ENCODE results near the gene PUM2. TPM values are rescaled to one million over a fixed set of nuclear protein-coding genes. Genes with fewer than 3 reads are reported as not detected.

Gene PUM2
- total and polyA plus RNA-seq, 2 of the 8 experiments (the other 6 are each of a cell fraction or from before 2014, with no cell fraction given) = 46.6 to 114 TPM

DNA sequence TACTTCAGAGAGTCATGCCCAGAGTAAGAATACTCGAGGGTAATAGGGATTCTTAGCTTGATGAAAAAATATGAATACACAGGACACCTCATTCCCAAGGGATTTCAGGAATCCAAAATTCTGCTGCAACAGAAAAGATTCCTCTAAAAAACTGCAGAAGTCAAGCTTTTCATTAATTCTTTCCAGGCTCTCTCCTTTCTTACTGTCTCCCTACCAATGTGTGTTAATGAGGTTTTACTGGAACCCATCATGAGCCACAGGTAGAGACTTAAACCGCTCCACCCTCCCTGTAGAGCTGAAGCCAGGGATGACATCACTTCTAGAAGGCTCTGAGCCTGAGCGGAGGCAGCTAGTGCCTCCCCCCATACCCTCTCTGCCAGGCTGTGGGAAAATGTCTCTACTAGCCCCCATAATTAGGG lies 129.1 kb downstream of the PUM2 start:
- peaks cover 10 to 66% of the 10 kb centered on the region in 2 experiments for H3K79me2 ChIP-seq (ENCODE audit: control insufficient read depth in 1 of 2, insufficient read depth in 2 of 2, low read length in 2 of 2)
- no peak overlapping the region; a peak in 1 of 8 replicates for H3K4me3 ChIP-seq (ENCODE audit: extremely low read depth in 1 of 4, insufficient read depth in 2 of 4, low read depth in 3 of 4, low read length in 4 of 4)
- ChIA-PET POLR2A (ENCODE audit: partially characterized antibody) (interaction anchor here (0.6 to 1.3 kb wide), 3 partner anchors 25 to 115 kb away, joined by 3 read pairs; no protein-coding TSS in a partner anchor), CTCF (ENCODE audit: partially characterized antibody) (interaction anchor here (0.7 to 5.8 kb wide), 15 partner anchors 9 to 203 kb away, joined by 3 to 36 read pairs (median 4); no protein-coding TSS in a partner anchor)
- H3K4ac ChIP-seq (replicated peaks; ENCODE audit: insufficient read length, low read depth, low read length) = no peak overlapping the region
- peaks cover 4 to 23% (median 15%) of the 10 kb centered on the region in 4 experiments for H3K4me1 ChIP-seq (replicated peaks in 1 of 4; ENCODE audit: control insufficient read depth in 3 of 4, insufficient read depth in 4 of 4, low read length in 3 of 4)
- no peak overlapping the region for H2AK5ac ChIP-seq (ENCODE audit: low read depth, low read length)
- no peak overlapping the region for H3K18ac ChIP-seq (ENCODE audit: extremely low read depth, low read length)
- H3K14ac ChIP-seq (ENCODE audit: insufficient read length) = no peak overlapping the region
- H3K23me2 ChIP-seq (ENCODE audit: low read depth, low read length) = peaks cover 12% of the 10 kb centered on the region; the same call in 1 of the 2 replicates
- no peak overlapping the region; a peak in 1 of 4 replicates for H3K4me2 ChIP-seq (ENCODE audit: insufficient read depth in 1 of 2, low read depth in 2 of 2, low read length in 2 of 2)
- H4K20me1 ChIP-seq (replicated peaks in 1 of 2; ENCODE audit: control insufficient read depth in 1 of 2, insufficient read depth in 2 of 2, low read length in 2 of 2) = peaks cover 16 to 29% of the 10 kb centered on the region in 2 experiments
- no peak overlapping the region for H3K27ac ChIP-seq (ENCODE audit: low read depth, low read length)
- no peak for FAIRE-seq
- H4K91ac ChIP-seq (replicated peaks; ENCODE audit: insufficient read length, low read length) = no peak overlapping the region
- no peak overlapping the region for H4K5ac ChIP-seq (ENCODE audit: insufficient read length, low read depth, low read length)
- 92% methylated on average over 3 of the region's 3 CpGs; no CpG with 5 or more reads in 1 of the 2 experiments for WGBS, 2 experiments (ENCODE audit: extremely low coverage in 1 of 2, insufficient coverage in 1 of 2, insufficient read length in 1 of 2, insufficient replicate concordance in 2 of 2, low coverage in 1 of 2, low lambda C conversion rate in 2 of 2, missing lambda C conversion rate in 1 of 2)
- H3K9me3 ChIP-seq (ENCODE audit: insufficient read depth in 2 of 2, low read depth in 1 of 2, low read length in 1 of 2) = no peaks in the 10 kb centered on the region
- no peak overlapping the region for H2BK15ac ChIP-seq (ENCODE audit: low read length)
- H3K56ac ChIP-seq (replicated peaks; ENCODE audit: insufficient read length, low read depth, low read length) = no peak overlapping the region
- peaks cover 0 to 6% (median 1%) of the 10 kb centered on the region in 4 experiments; a peak in 4 of 8 replicates for H3K36me3 ChIP-seq (ENCODE audit: control insufficient read depth in 2 of 4, insufficient read depth in 4 of 4, low read length in 3 of 4)
- no peak overlapping the region for H4K8ac ChIP-seq (ENCODE audit: extremely low read depth, insufficient read depth, low read length)
- no peak overlapping the region for H2BK12ac ChIP-seq (ENCODE audit: low read depth, low read length)
- no peak for DNase-seq (ENCODE audit: low read depth in 1 of 2, low spot score in 2 of 2)
- H2BK120ac ChIP-seq (replicated peaks; ENCODE audit: low read depth, low read length) = no peak overlapping the region
- H3K9ac ChIP-seq (replicated peaks in 1 of 4; ENCODE audit: extremely low read depth in 1 of 4, low read depth in 3 of 4, low read length in 3 of 4) = no peak overlapping the region
- H2BK5ac ChIP-seq (ENCODE audit: low read depth, low read length) = no peak overlapping the region
- no peak overlapping the region for H3K23ac ChIP-seq (ENCODE audit: insufficient read length)
- TF ChIP-seq SP4 (IDR thresholded peaks at IDR 0.05; ENCODE audit: low read length) (no peak), EP300 (IDR thresholded peaks at IDR 0.05; ENCODE audit: borderline replicate concordance in 1 of 2, low read depth in 2 of 2, low read length in 2 of 2) (no peak), CEBPB (IDR thresholded peaks at IDR 0.05; ENCODE audit: low read depth, low read length) (no peak), KDM1A (IDR thresholded peaks at IDR 0.05; ENCODE audit: borderline replicate concordance, low read length) (no peak), BACH1 (IDR thresholded peaks at IDR 0.05; ENCODE audit: low read length) (no peak), SIRT6 (IDR thresholded peaks at IDR 0.05; ENCODE audit: low read length) (no peak), TAF1 (IDR thresholded peaks at IDR 0.05; ENCODE audit: low read depth, low read length) (no peak), SP1 (IDR thresholded peaks at IDR 0.05; ENCODE audit: low read depth, low read length) (no peak), NANOG (IDR thresholded peaks at IDR 0.05; ENCODE audit: insufficient read depth, low read depth, low read length, poor library complexity, severe bottlenecking) (no peak), FOSL1 (IDR thresholded peaks at IDR 0.05; ENCODE audit: insufficient read depth, low read depth, low read length) (no peak), CHD2 (IDR thresholded peaks at IDR 0.05; ENCODE audit: low read length) (no peak), TCF12 (IDR thresholded peaks at IDR 0.05; ENCODE audit: low read depth, low read length) (no peak), BCL11A (IDR thresholded peaks at IDR 0.05; ENCODE audit: low read depth in 2 of 2, low read length in 2 of 2) (no peak), TAF7 (optimal IDR thresholded peaks at IDR 0.05; ENCODE audit: borderline replicate concordance, low read depth, low read length) (no peak)
- H2AFZ ChIP-seq (ENCODE audit: low read length) = no peak overlapping the region
- peaks cover 0 to 7% (median 4%) of the 10 kb centered on the region in 4 experiments; a peak in 4 of 7 replicates for H3K27me3 ChIP-seq (replicated peaks in 1 of 4; ENCODE audit: control insufficient read depth in 3 of 4, extremely low read depth in 1 of 4, insufficient read depth in 3 of 4, low read length in 3 of 4)
- H2BK20ac ChIP-seq (ENCODE audit: low read length) = no peak overlapping the region
- peaks cover 39% of the 10 kb centered on the region for H3K79me1 ChIP-seq (ENCODE audit: low read depth, low read length)

All from H1 (cell line).